ENCODE data around the gene OR10A6. TPM values are rescaled to one million over a fixed set of nuclear protein-coding genes. Genes with fewer than 3 reads are reported as not detected.

The OR10A6 gene
- total and polyA plus RNA-seq, 2 experiments from 2014 or later: 0.23 TPM; not detected in 1

- TF ChIP-seq ZNF462 (CRISPR knock-in tag; IDR thresholded peaks at IDR 0.05) (no peak), CTCF (conservative IDR thresholded peaks at IDR 0.05; ENCODE audit: low read depth in 2 of 2) (peak; percentile 60 to 67)
- peaks cover 2% of the 10 kb centered on the region for H3K27me3 Mint-ChIP-seq (ENCODE audit: insufficient read depth, low read depth, poor library complexity)
- H3K9me2 ChIP-seq (ENCODE audit: insufficient read depth): no peaks in the 10 kb centered on the region
- H3K4me2 ChIP-seq: peak overlapping the region; percentile 70
- H3K4me1 Mint-ChIP-seq: peaks cover 63% of the 10 kb centered on the region
- peak overlapping the region; percentile 77 for H3K27ac Mint-ChIP-seq
- H3K36me3 Mint-ChIP-seq (ENCODE audit: low read depth): peaks cover 8% of the 10 kb centered on the region; the same call in 2 of the 3 replicates
- H3K27me3 ChIP-seq (ENCODE audit: insufficient read depth): no peaks in the 10 kb centered on the region
- H2AFZ ChIP-seq: no peak overlapping the region
- no peak for ATAC-seq
- H3K79me2 ChIP-seq (replicated peaks; ENCODE audit: insufficient read depth): peaks cover 10% of the 10 kb centered on the region
- H3F3A ChIP-seq (replicated peaks; ENCODE audit: low read depth): no peaks in the 10 kb centered on the region
- peaks cover 45% of the 10 kb centered on the region for H3K4me1 ChIP-seq (ENCODE audit: insufficient read depth)
- peak overlapping the region; percentile 45 for H3K4me3 ChIP-seq
- H3K27ac ChIP-seq (ENCODE audit: low read depth): peak overlapping the region; percentile 99
- H3K36me3 ChIP-seq (ENCODE audit: insufficient read depth): peaks cover 3% of the 10 kb centered on the region; the same call in 1 of the 2 replicates
- DNase-seq (ENCODE audit: low spot score): peak; percentile 68
- H3K4me3 Mint-ChIP-seq: peak overlapping the region; percentile 13
- no peaks in the 10 kb centered on the region for H4K20me1 ChIP-seq (replicated peaks; ENCODE audit: insufficient read depth)
- peaks cover 1% of the 10 kb centered on the region; the same call in 1 of the 3 replicates for H3K9me3 Mint-ChIP-seq
Observed at GRCh38 chr11:7904917-7905316, 26.2 kb downstream of the OR10A6 start.

- 0 out of 2 replicates have a peak overlapping the region, but pooled peaks have one; percentile 4 for H3K27ac Mint-ChIP-seq
- H3K36me3 Mint-ChIP-seq (ENCODE audit: low read depth): peaks cover 17% of the 10 kb centered on the region
- no peaks in the 10 kb centered on the region for H4K20me1 ChIP-seq (replicated peaks; ENCODE audit: insufficient read depth)
- ATAC-seq (no peak), DNase-seq (ENCODE audit: low spot score) (no peak)
- no peaks in the 10 kb centered on the region for H3F3A ChIP-seq (replicated peaks; ENCODE audit: low read depth)
- H3K4me3 ChIP-seq: peak overlapping the region; percentile 45
- no peak overlapping the region for H2AFZ ChIP-seq
- H3K27me3 Mint-ChIP-seq (ENCODE audit: insufficient read depth, low read depth, poor library complexity): peaks cover 4% of the 10 kb centered on the region
- H3K4me1 Mint-ChIP-seq: peaks cover 59% of the 10 kb centered on the region
- H3K36me3 ChIP-seq (ENCODE audit: insufficient read depth): peaks cover 13% of the 10 kb centered on the region; the same call in 1 of the 2 replicates
- peaks cover 10% of the 10 kb centered on the region for H3K79me2 ChIP-seq (replicated peaks; ENCODE audit: insufficient read depth)
- H3K27ac ChIP-seq (ENCODE audit: low read depth): no peak overlapping the region
- H3K4me1 ChIP-seq (ENCODE audit: insufficient read depth): peaks cover 42% of the 10 kb centered on the region
- no peaks in the 10 kb centered on the region for H3K9me2 ChIP-seq (ENCODE audit: insufficient read depth)
- peaks cover 10% of the 10 kb centered on the region for H3K9me3 Mint-ChIP-seq
- H3K4me2 ChIP-seq: peak overlapping the region; percentile 70
- H3K27me3 ChIP-seq (ENCODE audit: insufficient read depth): no peaks in the 10 kb centered on the region
- H3K4me3 Mint-ChIP-seq: peak overlapping the region; percentile 7; the same call in 2 of the 3 replicates
- no peak for TF ChIP-seq ZNF114 (CRISPR knock-in tag; IDR thresholded peaks at IDR 0.05)
- TF ChIP-seq ZNF462 (CRISPR knock-in tag; IDR thresholded peaks at IDR 0.05): no peak
Observed at GRCh38 chr11:7903940-7904339, 27.1 kb downstream of the OR10A6 start.
